Body of pancreas (tissue), 4 donors: ENCODE measurements around the gene NDUFA7. TPM values are rescaled to one million over a fixed set of nuclear protein-coding genes. Genes with fewer than 3 reads are reported as not detected.

Source experiments
- ATAC-seq: fragments of 150-250 bp; one replicate; pipeline ENCODE4 v1.9.1; 2016
- DNase-seq, 4 donors: peaks; one replicate each; pipeline ENCODE4 v3.0.0-alpha.2; 2019
- H3K27ac ChIP-seq, 4 donors: fragments of 200-600 bp; sonication (generic); 1 replicate in 3 of 4; 2 replicates in 1 of 4; pipeline versions ENCODE4 v1.5.1 to v1.6.1; 2016 to 2019; ENCODE audit warnings: mild to moderate bottlenecking in 1 of 4, mixed read lengths in 1 of 4, moderate library complexity in 1 of 4
- H3K27me3 ChIP-seq, 2 donors: fragments of 200-600 bp; sonication (generic); one replicate each; pipeline ENCODE4 v1.6.0; 2016; ENCODE audit warnings: mild to moderate bottlenecking in 1 of 2
- H3K36me3 ChIP-seq, 2 donors: fragments of 200-600 bp; sonication (generic); replicated peaks in 1 of 2; 2 replicates each; pipeline ENCODE4 v1.5.1; 2016; ENCODE audit warnings: low read depth in 2 of 2; ENCODE audit not compliant: insufficient read depth in 1 of 2
- H3K4me1 ChIP-seq: fragments of 200-600 bp; sonication (generic); one replicate; pipeline ENCODE4 v1.6.0; 2016
- H3K4me3 ChIP-seq, 2 donors: fragments of 200-600 bp; sonication (generic); 1 replicate in 1 of 2; 2 replicates in 1 of 2; pipeline ENCODE4 v1.5.1; 2016 to 2019
- H3K9me3 ChIP-seq, 3 donors: fragments of 200-600 bp; sonication (generic); 1 replicate in 2 of 3; 2 replicates in 1 of 3; pipeline ENCODE4 v1.5.1; 2016
- CTCF ChIP-seq, 7 experiments: fragments of 450-650 bp in 4 of 7; fragments of 200-600 bp in 3 of 7; sonication (generic) in 3 of 7; IDR thresholded peaks; one replicate each; pipeline ENCODE4 v1.5.1; 2016 to 2019; ENCODE audit warnings: antibody characterized with exemption in 7 of 7
- POLR2A ChIP-seq, 3 donors: fragments of 450-650 bp; IDR thresholded peaks; one replicate each; pipeline ENCODE4 v1.6.1; 2016; ENCODE audit warnings: antibody characterized with exemption in 3 of 3, mild to moderate bottlenecking in 2 of 3
- WGBS, 2 donors: methylation state at CpG; one replicate each; pipeline ENCODE4 v1.1.5; 2017; 5-methylcytosine and 5-hydroxymethylcytosine counted together
- intact Hi-C: fragments of 100-400 bp; cut with DNase I; formaldehyde crosslinking; loops from one replicate; pipeline ENCODE4 v1.15.1; 2023
- total RNA-seq, 2 donors: library from RNA; depleted of rRNA; stranded (reverse); fragments of >200 nt; gene quantifications; one replicate each; pipeline ENCODE4 v1.1.0, GENCODE V29; 2016

The NDUFA7 gene
- 1 to 10 TPM; 4.3 to 6.7 TPM for total RNA-seq

GRCh38 chr19:8321067-8321985 lies at the start of gene NDUFA7, which contains the start of gene RPS28:
Gene NDUFA7 (minus strand): TSS chr19:8321375. CDS start chr19:8321358, 17 bp downstream.
Gene RPS28 (plus strand): TSS chr19:8321496. CDS start chr19:8321531, 35 bp downstream.
- TF ChIP-seq CTCF (IDR thresholded peaks at IDR 0.05) (peak in 6 of 7 experiments; percentile 14 to 60 (median 44)), POLR2A (IDR thresholded peaks at IDR 0.05) (peak; percentile 90 to 97 (median 96))
- H3K36me3 ChIP-seq: no peaks in the 10 kb centered on the region
- DNase-seq (peak; percentile 98 to 99 (median 98)), ATAC-seq (peak; percentile 95)
- 0 to 2% methylated on average over 13 to 72 of the region's 72 CpGs for WGBS, 2 donors
- H3K27ac ChIP-seq: peak within 1 kb of the TSS; percentile 84 to 91 (median 88)
- no peaks in the 10 kb centered on the region for H3K27me3 ChIP-seq
- H3K4me1 ChIP-seq: peaks cover 36% of the 10 kb centered on the region
- H3K9me3 ChIP-seq: no peaks in the 10 kb centered on the region
- H3K4me3 ChIP-seq: peak within 1 kb of the TSS; percentile 53 to 69
- intact Hi-C loops: no loop called here

GRCh38 chr19:8370176-8371010 lies 49.2 kb upstream of the NDUFA7 start:
- DNase-seq: no peak
- Histone ChIP-seq H3K9me3 (no peaks in the 10 kb centered on the region), H3K27ac (peak overlapping the region; percentile 30 to 90 (median 59)), H3K27me3 (no peaks in the 10 kb centered on the region), H3K36me3 (no peaks in the 10 kb centered on the region), H3K4me3 (no peak overlapping the region), H3K4me1 (peaks cover 92% of the 10 kb centered on the region)
- TF ChIP-seq CTCF (IDR thresholded peaks at IDR 0.05): no peak
- peak in 1 of 3 donors; percentile 1 for TF ChIP-seq POLR2A (IDR thresholded peaks at IDR 0.05)
- ATAC-seq: no peak
- 57 to 64% methylated on average over 18 to 19 of the region's 19 CpGs for WGBS, 2 donors
- intact Hi-C loops: no loop called here

GRCh38 chr19:8367327-8368001 lies 46.3 kb upstream of the NDUFA7 start:
- DNase-seq: peak; percentile 97 to 99 (median 98)
- H3K4me3 ChIP-seq: no peak overlapping the region
- H3K36me3 ChIP-seq: no peaks in the 10 kb centered on the region
- no peaks in the 10 kb centered on the region for H3K27me3 ChIP-seq
- H3K4me1 ChIP-seq: peaks cover 87% of the 10 kb centered on the region
- WGBS, 2 donors: 17 to 21% methylated on average over 19 to 23 of the region's 23 CpGs
- no peaks in the 10 kb centered on the region for H3K9me3 ChIP-seq
- peak overlapping the region; percentile 72 to 94 (median 92) for H3K27ac ChIP-seq
- ATAC-seq: peak; percentile 80
- TF ChIP-seq CTCF (IDR thresholded peaks at IDR 0.05): no peak
- peak; percentile 14 to 28 (median 19) for TF ChIP-seq POLR2A (IDR thresholded peaks at IDR 0.05)
- intact Hi-C loops: no loop called here

- peak; percentile 16 for ATAC-seq
- TF ChIP-seq CTCF (IDR thresholded peaks at IDR 0.05): no peak
- no peak for TF ChIP-seq POLR2A (IDR thresholded peaks at IDR 0.05)
- Histone ChIP-seq H3K27me3 (no peaks in the 10 kb centered on the region), H3K27ac (peak overlapping the region; percentile 72 to 94 (median 92)), H3K4me1 (peaks cover 88% of the 10 kb centered on the region), H3K9me3 (no peaks in the 10 kb centered on the region), H3K36me3 (no peaks in the 10 kb centered on the region), H3K4me3 (no peak overlapping the region)
- peak in 3 of 4 donors; percentile 64 to 85 (median 85) for DNase-seq
- intact Hi-C loops: no loop called here
- 29 to 39% methylated on average over 9 to 13 of the region's 13 CpGs for WGBS, 2 donors
Measured at GRCh38 chr19:8366961-8367326, 45.8 kb upstream of the NDUFA7 start.
